ENCODE measurements around the gene WNT8B. TPM values are rescaled to one million over a fixed set of nuclear protein-coding genes. Genes with fewer than 3 reads are reported as not detected.

The WNT8B gene
- polyA plus RNA-seq, 1 donor from 2014 or later, result 0.37 TPM

- Histone ChIP-seq H3K36me3 (ENCODE audit: insufficient read depth, low read length) (no peaks in the 10 kb centered on the region), H3K27me3 (ENCODE audit: insufficient read depth, low read depth, low read length) (peaks cover 63% of the 10 kb centered on the region), H3K9me2 (ENCODE audit: insufficient read depth, low read length) (no peaks in the 10 kb centered on the region), H3K27ac (ENCODE audit: low read length) (no peak overlapping the region), H3K4me2 (ENCODE audit: low read length) (no peak overlapping the region), H3F3A (ENCODE audit: insufficient read depth, low read length, poor library complexity, severe bottlenecking) (no peaks in the 10 kb centered on the region), H2AFZ (ENCODE audit: low read depth, low read length) (no peak overlapping the region), H3K9me3 (ENCODE audit: low read length) (no peaks in the 10 kb centered on the region), H3K79me2 (replicated peaks; ENCODE audit: insufficient read depth, low read length) (no peaks in the 10 kb centered on the region), H3K9ac (ENCODE audit: low read length) (no peak overlapping the region), H3K4me3 (ENCODE audit: low read length) (no peak overlapping the region), H4K20me1 (ENCODE audit: insufficient read depth) (no peaks in the 10 kb centered on the region)
- TF ChIP-seq POLR2AphosphoS5 (IDR thresholded peaks at IDR 0.05), result no peak
- TF ChIP-seq RAD21 (conservative IDR thresholded peaks at IDR 0.05), result no peak
- TF ChIP-seq CTCF (IDR thresholded peaks at IDR 0.05; ENCODE audit: poor library complexity, severe bottlenecking), result no peak
- TF ChIP-seq EZH2 (IDR thresholded peaks at IDR 0.05; ENCODE audit: borderline replicate concordance, insufficient read depth, low read length, poor library complexity, severe bottlenecking), result no peak
- TF ChIP-seq TAF1 (IDR thresholded peaks at IDR 0.05; ENCODE audit: low read depth), result no peak
- TF ChIP-seq, protein P1, sequence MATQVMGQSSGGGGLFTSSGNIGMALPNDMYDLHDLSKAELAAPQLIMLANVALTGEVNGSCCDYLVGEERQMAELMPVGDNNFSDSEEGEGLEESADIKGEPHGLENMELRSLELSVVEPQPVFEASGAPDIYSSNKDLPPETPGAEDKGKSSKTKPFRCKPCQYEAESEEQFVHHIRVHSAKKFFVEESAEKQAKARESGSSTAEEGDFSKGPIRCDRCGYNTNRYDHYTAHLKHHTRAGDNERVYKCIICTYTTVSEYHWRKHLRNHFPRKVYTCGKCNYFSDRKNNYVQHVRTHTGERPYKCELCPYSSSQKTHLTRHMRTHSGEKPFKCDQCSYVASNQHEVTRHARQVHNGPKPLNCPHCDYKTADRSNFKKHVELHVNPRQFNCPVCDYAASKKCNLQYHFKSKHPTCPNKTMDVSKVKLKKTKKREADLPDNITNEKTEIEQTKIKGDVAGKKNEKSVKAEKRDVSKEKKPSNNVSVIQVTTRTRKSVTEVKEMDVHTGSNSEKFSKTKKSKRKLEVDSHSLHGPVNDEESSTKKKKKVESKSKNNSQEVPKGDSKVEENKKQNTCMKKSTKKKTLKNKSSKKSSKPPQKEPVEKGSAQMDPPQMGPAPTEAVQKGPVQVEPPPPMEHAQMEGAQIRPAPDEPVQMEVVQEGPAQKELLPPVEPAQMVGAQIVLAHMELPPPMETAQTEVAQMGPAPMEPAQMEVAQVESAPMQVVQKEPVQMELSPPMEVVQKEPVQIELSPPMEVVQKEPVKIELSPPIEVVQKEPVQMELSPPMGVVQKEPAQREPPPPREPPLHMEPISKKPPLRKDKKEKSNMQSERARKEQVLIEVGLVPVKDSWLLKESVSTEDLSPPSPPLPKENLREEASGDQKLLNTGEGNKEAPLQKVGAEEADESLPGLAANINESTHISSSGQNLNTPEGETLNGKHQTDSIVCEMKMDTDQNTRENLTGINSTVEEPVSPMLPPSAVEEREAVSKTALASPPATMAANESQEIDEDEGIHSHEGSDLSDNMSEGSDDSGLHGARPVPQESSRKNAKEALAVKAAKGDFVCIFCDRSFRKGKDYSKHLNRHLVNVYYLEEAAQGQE (IDR thresholded peaks at IDR 0.05; ENCODE audit: borderline replicate concordance), result no peak
- TF ChIP-seq MXI1 (conservative IDR thresholded peaks at IDR 0.05; ENCODE audit: poor library complexity, severe bottlenecking), result no peak
- TF ChIP-seq EP300 (conservative IDR thresholded peaks at IDR 0.05; ENCODE audit: poor library complexity, severe bottlenecking), result no peak
- TF ChIP-seq SMC3 (conservative IDR thresholded peaks at IDR 0.05; ENCODE audit: poor library complexity), result no peak
Observed at GRCh38 chr10:100477970-100478369, 15.2 kb downstream of the WNT8B start.

GRCh38 chr10:100479037-100479436, 16.2 kb downstream of the WNT8B start:
- Histone ChIP-seq H3K79me2 (replicated peaks; ENCODE audit: insufficient read depth, low read length) (no peaks in the 10 kb centered on the region), H3K36me3 (ENCODE audit: insufficient read depth, low read length) (peaks cover under 1% of the 10 kb centered on the region), H3K9ac (ENCODE audit: low read length) (no peak overlapping the region), H3K4me3 (ENCODE audit: low read length) (no peak overlapping the region), H3K9me3 (ENCODE audit: low read length) (no peaks in the 10 kb centered on the region), H3K4me2 (ENCODE audit: low read length) (no peak overlapping the region), H3K27ac (ENCODE audit: low read length) (no peak overlapping the region), H4K20me1 (ENCODE audit: insufficient read depth) (no peaks in the 10 kb centered on the region), H2AFZ (ENCODE audit: low read depth, low read length) (no peak overlapping the region), H3K9me2 (ENCODE audit: insufficient read depth, low read length) (no peaks in the 10 kb centered on the region), H3K27me3 (ENCODE audit: insufficient read depth, low read depth, low read length) (peaks cover 69% of the 10 kb centered on the region), H3F3A (ENCODE audit: insufficient read depth, low read length, poor library complexity, severe bottlenecking) (no peaks in the 10 kb centered on the region)
- no peak for TF ChIP-seq POLR2AphosphoS5 (IDR thresholded peaks at IDR 0.05)
- TF ChIP-seq EZH2 (IDR thresholded peaks at IDR 0.05; ENCODE audit: borderline replicate concordance, insufficient read depth, low read length, poor library complexity, severe bottlenecking), result no peak
- TF ChIP-seq, protein P1 (IDR thresholded peaks at IDR 0.05; ENCODE audit: borderline replicate concordance), result no peak
- no peak for TF ChIP-seq EP300 (conservative IDR thresholded peaks at IDR 0.05; ENCODE audit: poor library complexity, severe bottlenecking)
- no peak for TF ChIP-seq CTCF (IDR thresholded peaks at IDR 0.05; ENCODE audit: poor library complexity, severe bottlenecking)
- no peak for TF ChIP-seq RAD21 (conservative IDR thresholded peaks at IDR 0.05)
- TF ChIP-seq TAF1 (IDR thresholded peaks at IDR 0.05; ENCODE audit: low read depth), result no peak
- no peak for TF ChIP-seq MXI1 (conservative IDR thresholded peaks at IDR 0.05; ENCODE audit: poor library complexity, severe bottlenecking)
